GM12801 (cell line): ENCODE data around the gene MCAM.

ENCODE experiments used
- TF ChIP-seq, protein P1 (sequence below): IDR thresholded peaks from one replicate; pipeline ENCODE4 v1.5.1; 2011; ENCODE audit warnings: control low read depth; ENCODE audit not compliant: insufficient read length; ENCODE audit errors: extremely low read depth

MCAM gene

GRCh38 chr11:119332111-119332765 is 15.3 kb upstream of the MCAM start:
- TF ChIP-seq, protein P1, sequence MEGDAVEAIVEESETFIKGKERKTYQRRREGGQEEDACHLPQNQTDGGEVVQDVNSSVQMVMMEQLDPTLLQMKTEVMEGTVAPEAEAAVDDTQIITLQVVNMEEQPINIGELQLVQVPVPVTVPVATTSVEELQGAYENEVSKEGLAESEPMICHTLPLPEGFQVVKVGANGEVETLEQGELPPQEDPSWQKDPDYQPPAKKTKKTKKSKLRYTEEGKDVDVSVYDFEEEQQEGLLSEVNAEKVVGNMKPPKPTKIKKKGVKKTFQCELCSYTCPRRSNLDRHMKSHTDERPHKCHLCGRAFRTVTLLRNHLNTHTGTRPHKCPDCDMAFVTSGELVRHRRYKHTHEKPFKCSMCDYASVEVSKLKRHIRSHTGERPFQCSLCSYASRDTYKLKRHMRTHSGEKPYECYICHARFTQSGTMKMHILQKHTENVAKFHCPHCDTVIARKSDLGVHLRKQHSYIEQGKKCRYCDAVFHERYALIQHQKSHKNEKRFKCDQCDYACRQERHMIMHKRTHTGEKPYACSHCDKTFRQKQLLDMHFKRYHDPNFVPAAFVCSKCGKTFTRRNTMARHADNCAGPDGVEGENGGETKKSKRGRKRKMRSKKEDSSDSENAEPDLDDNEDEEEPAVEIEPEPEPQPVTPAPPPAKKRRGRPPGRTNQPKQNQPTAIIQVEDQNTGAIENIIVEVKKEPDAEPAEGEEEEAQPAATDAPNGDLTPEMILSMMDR: no peak

DNA sequence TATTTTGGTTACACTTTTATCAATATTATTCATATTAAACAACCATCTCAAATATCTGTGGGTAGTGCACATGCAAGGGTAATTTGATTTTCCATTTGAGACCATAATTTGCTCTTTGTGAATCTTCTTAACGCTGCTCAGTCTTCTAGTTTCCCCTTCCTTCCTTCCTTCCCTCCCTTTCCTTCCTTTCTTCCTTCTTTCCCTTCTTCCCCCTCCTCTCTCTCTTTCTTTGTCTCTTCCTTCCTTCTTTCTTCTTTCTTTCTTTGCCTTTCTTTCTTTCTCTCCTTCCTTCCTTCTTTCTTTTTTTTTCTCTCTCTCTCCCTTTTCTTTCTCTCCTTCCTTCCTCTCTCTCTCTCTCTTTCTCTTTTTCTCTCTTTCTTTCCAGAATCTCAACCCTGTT is 13.3 kb upstream of the MCAM start:
- TF ChIP-seq, protein P1: no peak

DNA sequence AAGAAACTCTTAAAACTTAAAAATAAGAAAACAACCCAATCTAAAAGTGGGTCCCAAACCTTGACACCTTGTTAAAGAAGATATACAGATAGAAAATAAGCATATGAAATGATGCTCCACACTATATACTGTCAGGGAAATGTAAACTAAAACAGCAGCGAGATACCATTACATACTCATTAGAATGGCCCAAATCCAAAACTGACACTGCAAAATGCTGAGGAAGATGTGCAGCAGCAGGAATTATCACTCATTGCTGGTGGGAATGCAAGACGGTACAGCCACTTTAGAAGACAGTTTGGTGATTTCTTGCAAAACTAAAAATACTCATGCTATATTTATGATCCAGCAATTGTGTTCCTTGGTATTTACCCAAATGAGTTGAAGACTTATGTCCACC is 12.4 kb upstream of the MCAM start:
- TF ChIP-seq, protein P1: no peak

DNA sequence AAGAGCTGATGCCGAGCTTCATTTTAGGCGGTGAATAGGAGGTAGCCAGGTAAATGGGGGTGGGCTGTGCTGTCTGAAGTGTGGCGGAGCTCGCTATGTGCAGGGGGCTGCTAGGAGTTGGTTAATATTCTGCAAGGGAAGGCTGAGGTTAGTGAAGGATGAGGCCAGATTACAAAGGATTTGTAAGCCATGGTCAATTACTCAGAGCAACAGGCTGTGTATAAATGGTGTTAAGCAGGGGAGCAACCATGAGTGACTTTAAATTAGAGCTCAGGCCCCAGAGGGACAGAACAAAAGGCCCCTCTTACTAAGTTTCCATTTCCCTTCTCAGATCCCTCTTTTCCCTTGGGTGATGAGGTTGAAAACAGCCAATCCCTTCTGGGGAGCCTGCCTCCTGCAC is 7.3 kb upstream of the MCAM start:
- TF ChIP-seq, protein P1: no peak

GRCh38 chr11:119323532-119324033 is 6.7 kb upstream of the MCAM start:
- TF ChIP-seq, protein P1: no peak

DNA sequence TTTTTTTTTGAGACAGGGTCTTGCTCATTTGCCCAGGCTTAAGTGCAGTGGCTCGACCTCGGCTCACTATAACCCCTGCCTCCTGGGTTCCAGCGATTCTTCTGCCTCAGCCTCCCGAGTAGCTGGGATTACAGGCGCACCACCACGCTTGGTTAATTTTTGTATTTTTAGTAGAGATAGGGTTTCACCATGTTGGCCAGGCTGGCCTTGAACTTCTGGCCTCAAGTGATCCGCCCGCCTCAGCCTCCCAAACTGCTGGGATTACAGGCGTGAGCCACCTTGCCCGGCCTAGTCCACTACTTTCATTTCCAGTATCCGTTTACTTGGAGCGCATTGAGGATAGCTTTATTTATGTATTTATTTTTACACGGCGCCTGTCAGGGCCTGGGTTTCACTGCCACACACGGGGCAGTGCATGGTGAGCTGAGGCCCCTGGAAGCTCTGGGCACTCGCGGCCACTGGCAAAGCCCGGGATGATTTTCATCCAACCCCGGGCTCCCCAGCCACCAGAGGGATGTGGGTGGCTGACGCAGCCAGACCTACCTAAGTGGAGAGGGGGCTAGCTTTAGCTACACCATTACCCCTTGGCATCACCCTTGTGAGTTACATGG is 6.1 kb upstream of the MCAM start:
- TF ChIP-seq, protein P1: no peak

DNA sequence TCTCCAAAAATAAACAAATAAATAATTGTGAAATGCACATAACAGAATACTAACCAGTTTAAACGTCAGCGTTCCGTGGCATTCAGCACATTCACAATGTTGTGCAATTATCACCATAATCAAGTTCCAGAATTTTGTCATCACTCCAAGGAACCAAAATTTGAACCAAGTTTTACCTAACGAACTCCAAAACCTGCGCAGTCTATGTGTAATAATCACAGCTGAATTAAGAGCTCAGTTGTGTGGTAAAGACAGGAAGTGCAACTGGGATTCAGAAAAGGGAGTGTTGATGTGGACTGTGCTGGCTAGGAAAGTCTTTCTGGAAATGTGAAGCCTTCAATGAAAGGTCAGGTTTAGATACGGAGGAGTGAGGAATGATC is 5.4 kb upstream of the MCAM start:
- TF ChIP-seq, protein P1: no peak
